Amygdala (tissue), 56 donors: ENCODE measurements around the gene RGPD3.

Source experiments
- DNase-seq, 56 donors: peaks; one replicate each; lab custom pipeline; 2025; lab: John Stamatoyannopoulos, UW

RGPD3 gene

GRCh38 chr2:106344302-106344701 is 123.9 kb downstream of the RGPD3 start:
- DNase-seq = no peak

- DNase-seq = no peak
Observed at GRCh38 chr2:106343274-106343673, 124.9 kb downstream of the RGPD3 start.

- no peak for DNase-seq
Observed at GRCh38 chr2:106342831-106343251, 125.4 kb downstream of the RGPD3 start.

- no peak for DNase-seq
Observed at GRCh38 chr2:106341666-106342065, 126.5 kb downstream of the RGPD3 start.
